Liver (tissue), 9 donors: ENCODE measurements around the gene CTBP1. TPM values are rescaled to one million over a fixed set of nuclear protein-coding genes. Genes with fewer than 3 reads are reported as not detected.
A peak's percentile ranks its signal among the peaks of the same experiment; 100 is the strongest.

Source experiments
- DNase-seq: peaks from one replicate; pipeline ENCODE4 v3.0.0-alpha.2; 2017; ENCODE audit warnings: low spot score
- H3K27ac ChIP-seq, 2 donors: one replicate each; pipeline ENCODE4 v1.7.0; 2013; ENCODE audit warnings: inconsistent platforms in 2 of 2, low read length in 2 of 2, control low read depth in 1 of 2, low read depth in 1 of 2, mild to moderate bottlenecking in 1 of 2
- H3K27me3 ChIP-seq, 4 donors: one replicate each; pipeline versions ENCODE4 v1.6.1 to v1.7.0; 2013; ENCODE audit warnings: low read length in 3 of 4, inconsistent platforms in 1 of 4, mild to moderate bottlenecking in 1 of 4, moderate library complexity in 1 of 4; ENCODE audit not compliant: control insufficient read depth in 4 of 4, insufficient read depth in 4 of 4
- H3K36me3 ChIP-seq, 4 donors: one replicate each; pipeline versions ENCODE4 v1.6.1 to v1.7.0; 2013; ENCODE audit warnings: low read length in 3 of 4, mild to moderate bottlenecking in 3 of 4, low read depth in 1 of 4, moderate library complexity in 1 of 4; ENCODE audit not compliant: control insufficient read depth in 4 of 4, insufficient read depth in 3 of 4
- H3K4me1 ChIP-seq, 4 donors: one replicate each; pipeline versions ENCODE4 v1.6.1 to v1.7.0; 2013; ENCODE audit warnings: low read length in 3 of 4, mild to moderate bottlenecking in 3 of 4, moderate library complexity in 1 of 4; ENCODE audit not compliant: control insufficient read depth in 4 of 4, insufficient read depth in 4 of 4
- H3K4me3 ChIP-seq, 3 donors: one replicate each; pipeline versions ENCODE4 v1.6.1 to v1.7.0; 2013; ENCODE audit warnings: low read length in 3 of 3, control low read depth in 1 of 3, low read depth in 1 of 3, mild to moderate bottlenecking in 1 of 3
- H3K9ac ChIP-seq, 2 donors: one replicate each; pipeline ENCODE4 v1.7.0; 2013; ENCODE audit warnings: low read length in 2 of 2, mild to moderate bottlenecking in 2 of 2, moderate library complexity in 2 of 2, control low read depth in 1 of 2, low read depth in 1 of 2
- H3K9me3 ChIP-seq, 4 donors: one replicate each; pipeline versions ENCODE4 v1.6.1 to v1.7.0; 2013; ENCODE audit warnings: low read length in 3 of 4; ENCODE audit not compliant: control insufficient read depth in 4 of 4
- EGR1 ChIP-seq, 2 donors: IDR thresholded peaks; 2 replicates each; pipeline ENCODE4 v1.6.1; 2016 to 2018; ENCODE audit warnings: antibody characterized with exemption in 2 of 2, low read depth in 2 of 2
- FOXA1 ChIP-seq: IDR thresholded peaks from 2 replicates; pipeline ENCODE4 v1.6.1; 2016; ENCODE audit warnings: antibody characterized with exemption
- FOXA2 ChIP-seq: IDR thresholded peaks from 2 replicates; pipeline ENCODE4 v1.6.1; 2016; ENCODE audit warnings: antibody characterized with exemption
- GABPA ChIP-seq, 2 donors: IDR thresholded peaks in 1 of 2; conservative IDR thresholded peaks in 1 of 2; 2 replicates each; pipeline ENCODE4 v1.6.1; 2016; ENCODE audit warnings: antibody characterized with exemption in 2 of 2, mild to moderate bottlenecking in 1 of 2, moderate library complexity in 1 of 2
- HNF4A ChIP-seq, 2 donors: conservative IDR thresholded peaks; 2 replicates each; pipeline ENCODE4 v1.6.1; 2016; ENCODE audit warnings: antibody characterized with exemption in 2 of 2, mild to moderate bottlenecking in 2 of 2
- HNF4G ChIP-seq: IDR thresholded peaks from 2 replicates; pipeline ENCODE4 v1.6.1; 2016; ENCODE audit warnings: antibody characterized with exemption
- JUND ChIP-seq, 2 donors: IDR thresholded peaks; 2 replicates each; pipeline ENCODE4 v1.6.1; 2016; ENCODE audit warnings: antibody characterized with exemption in 2 of 2
- NR2F2 ChIP-seq: IDR thresholded peaks from 2 replicates; pipeline ENCODE4 v1.6.1; 2016; ENCODE audit warnings: antibody characterized with exemption
- RAD21 ChIP-seq, 2 donors: IDR thresholded peaks; 2 replicates each; pipeline ENCODE4 v1.6.1; 2016; ENCODE audit warnings: antibody characterized with exemption in 2 of 2, mild to moderate bottlenecking in 2 of 2
- RXRA ChIP-seq, 2 donors: IDR thresholded peaks; 2 replicates each; pipeline ENCODE4 v1.6.1; 2017 to 2018; ENCODE audit warnings: antibody characterized with exemption in 2 of 2, mild to moderate bottlenecking in 1 of 2
- SP1 ChIP-seq: IDR thresholded peaks from 2 replicates; pipeline ENCODE4 v1.6.1; 2018; ENCODE audit warnings: antibody characterized with exemption, mild to moderate bottlenecking
- TAF1 ChIP-seq: conservative IDR thresholded peaks from 2 replicates; pipeline ENCODE4 v1.6.1; 2016; ENCODE audit warnings: antibody characterized with exemption, mild to moderate bottlenecking
- YY1 ChIP-seq: IDR thresholded peaks from 2 replicates; pipeline ENCODE4 v1.6.1; 2016; ENCODE audit warnings: antibody characterized with exemption, mild to moderate bottlenecking
- WGBS: extraction: QIAGEN DNeasy Blood & Tissue Kit; methylation state at CpG from one replicate; pipeline ENCODE4 v1.1.7; 2013; 5-methylcytosine and 5-hydroxymethylcytosine counted together
- polyA plus RNA-seq, 2 donors: library from polyadenylated mRNA; stranded (reverse) in 1 of 2; unstranded in 1 of 2; fragments of 200-250 nt in 1 of 2; fragments of >200 nt in 1 of 2; fragmentation: Nextera tagmentation in 1 of 2; extraction: Ambion mirVana in 1 of 2; gene quantifications; one replicate each; pipeline versions ENCODE4 v1.2.1 to v1.2.3, GENCODE V29; 2013 to 2015
- total RNA-seq, 2 donors: library from RNA; depleted of rRNA; stranded (reverse); fragments of >200 nt; gene quantifications; one replicate each; pipeline ENCODE4 v1.2.3, GENCODE V29; 2014
- TF ChIP-seq, protein P1 (sequence below): IDR thresholded peaks from 2 replicates; pipeline ENCODE4 v1.6.1; 2016; ENCODE audit warnings: antibody characterized with exemption
- TF ChIP-seq, protein P2 (sequence below): fragments of 150-350 bp; IDR thresholded peaks from 2 replicates; pipeline ENCODE4 v1.5.1; 2017; ENCODE audit warnings: improper control_type of control experiment, low read depth, low read length; ENCODE audit not compliant: missing input control
- TF ChIP-seq, protein P3 (sequence below): IDR thresholded peaks from 2 replicates; pipeline ENCODE4 v1.6.1; 2016; ENCODE audit warnings: antibody characterized with exemption, mild to moderate bottlenecking
- donor health status: healthy.
- donor health status: healthy.
- donor health status: healthy.
- donor health status: healthy.
- donor health status: healthy.

The CTBP1 gene
- total and polyA plus RNA-seq, 4 donors, result 27.5 to 156 (median 79.5) TPM

DNA sequence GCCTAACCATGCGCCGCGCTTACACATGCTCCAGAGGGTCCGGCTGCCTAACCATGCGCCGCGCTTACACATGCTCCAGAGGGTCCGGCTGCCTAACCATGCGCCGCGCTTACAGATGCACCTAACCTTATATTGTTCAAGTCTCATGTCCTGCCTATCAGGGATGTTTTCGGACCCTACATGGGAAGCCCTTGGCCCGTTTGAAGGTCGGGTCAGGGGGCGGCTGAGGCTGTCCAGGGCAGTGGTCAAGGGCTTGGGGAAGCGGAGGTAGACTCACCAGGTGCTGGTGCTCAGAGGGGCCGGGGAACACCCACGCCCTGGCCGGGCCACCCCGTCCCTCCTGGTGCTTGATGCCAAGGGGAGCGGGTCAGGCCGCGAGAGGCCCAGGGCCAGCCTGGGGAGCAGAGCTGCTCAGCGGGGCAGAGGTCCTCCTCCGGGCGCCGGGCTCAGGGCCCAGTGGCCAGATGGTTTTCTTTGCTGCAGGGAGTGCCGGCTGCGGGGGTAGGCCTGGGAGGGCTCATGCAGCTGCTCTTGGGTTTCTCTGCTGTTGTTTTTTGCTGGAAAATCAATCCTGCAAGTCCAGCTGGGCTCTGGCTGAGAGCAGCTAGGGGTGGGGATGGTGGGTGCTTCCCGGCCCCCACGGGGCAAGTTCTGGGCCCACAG lies 41.2 kb downstream of the CTBP1 start:
- Histone ChIP-seq H3K4me3 (no peak overlapping the region), H3K27ac (peak overlapping the region; percentile 57), H3K36me3 (peaks cover 4 to 17% (median 8%) of the 10 kb centered on the region in 4 donors), H3K4me1 (peaks cover 2 to 31% (median 17%) of the 10 kb centered on the region in 4 donors), H3K9me3 (no peaks in the 10 kb centered on the region), H3K27me3 (no peaks in the 10 kb centered on the region), H3K9ac (no peak overlapping the region)
- WGBS, result 59% methylated on average over 28 of the region's 31 CpGs
- no peak for DNase-seq
- TF ChIP-seq NR2F2 (peak; percentile 57), TAF1 (no peak), RAD21 (IDR thresholded peaks at IDR 0.05) (peak in 1 of 2 donors; percentile 31)

DNA sequence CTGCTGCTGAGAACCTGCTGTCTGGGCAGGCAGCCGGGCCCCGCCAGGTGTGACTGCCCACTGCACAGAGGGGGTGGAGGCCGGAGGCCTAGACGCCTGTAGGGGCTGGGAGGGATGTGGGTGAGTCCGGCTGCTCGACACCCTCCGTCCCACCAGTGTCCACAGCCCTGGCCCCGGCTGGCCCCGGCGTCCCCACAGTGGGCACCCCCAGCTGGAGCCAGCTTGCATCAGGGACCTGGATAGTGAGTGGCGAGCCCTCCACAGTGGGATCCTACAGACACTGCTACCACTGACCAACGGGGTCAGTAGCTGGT lies 41.8 kb downstream of the CTBP1 start:
- Histone ChIP-seq H3K9ac (no peak overlapping the region), H3K36me3 (peaks cover 0 to 11% (median 5%) of the 10 kb centered on the region in 4 donors), H3K4me1 (peaks cover 2 to 36% (median 18%) of the 10 kb centered on the region in 4 donors), H3K27me3 (no peaks in the 10 kb centered on the region), H3K27ac (no peak overlapping the region), H3K9me3 (no peaks in the 10 kb centered on the region), H3K4me3 (no peak overlapping the region)
- 91% methylated on average over 12 of the region's 12 CpGs for WGBS
- TF ChIP-seq, protein P1, sequence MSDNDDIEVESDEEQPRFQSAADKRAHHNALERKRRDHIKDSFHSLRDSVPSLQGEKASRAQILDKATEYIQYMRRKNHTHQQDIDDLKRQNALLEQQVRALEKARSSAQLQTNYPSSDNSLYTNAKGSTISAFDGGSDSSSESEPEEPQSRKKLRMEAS, result no peak
- TF ChIP-seq TAF1 (no peak), HNF4G (no peak), FOXA2 (no peak), EGR1 (IDR thresholded peaks at IDR 0.05; ENCODE audit: low read depth in 2 of 2) (no peak), GABPA (IDR thresholded peaks at IDR 0.05 in 1 of 2, conservative IDR thresholded peaks at IDR 0.05 in 1 of 2) (no peak), FOXA1 (no peak), YY1 (no peak), SP1 (no peak), JUND (IDR thresholded peaks at IDR 0.05) (no peak), HNF4A (conservative IDR thresholded peaks at IDR 0.05) (no peak), RXRA (IDR thresholded peaks at IDR 0.05) (no peak), RAD21 (IDR thresholded peaks at IDR 0.05) (no peak), NR2F2 (no peak)
- TF ChIP-seq, protein P2, sequence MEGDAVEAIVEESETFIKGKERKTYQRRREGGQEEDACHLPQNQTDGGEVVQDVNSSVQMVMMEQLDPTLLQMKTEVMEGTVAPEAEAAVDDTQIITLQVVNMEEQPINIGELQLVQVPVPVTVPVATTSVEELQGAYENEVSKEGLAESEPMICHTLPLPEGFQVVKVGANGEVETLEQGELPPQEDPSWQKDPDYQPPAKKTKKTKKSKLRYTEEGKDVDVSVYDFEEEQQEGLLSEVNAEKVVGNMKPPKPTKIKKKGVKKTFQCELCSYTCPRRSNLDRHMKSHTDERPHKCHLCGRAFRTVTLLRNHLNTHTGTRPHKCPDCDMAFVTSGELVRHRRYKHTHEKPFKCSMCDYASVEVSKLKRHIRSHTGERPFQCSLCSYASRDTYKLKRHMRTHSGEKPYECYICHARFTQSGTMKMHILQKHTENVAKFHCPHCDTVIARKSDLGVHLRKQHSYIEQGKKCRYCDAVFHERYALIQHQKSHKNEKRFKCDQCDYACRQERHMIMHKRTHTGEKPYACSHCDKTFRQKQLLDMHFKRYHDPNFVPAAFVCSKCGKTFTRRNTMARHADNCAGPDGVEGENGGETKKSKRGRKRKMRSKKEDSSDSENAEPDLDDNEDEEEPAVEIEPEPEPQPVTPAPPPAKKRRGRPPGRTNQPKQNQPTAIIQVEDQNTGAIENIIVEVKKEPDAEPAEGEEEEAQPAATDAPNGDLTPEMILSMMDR, result no peak
- TF ChIP-seq, protein P3, sequence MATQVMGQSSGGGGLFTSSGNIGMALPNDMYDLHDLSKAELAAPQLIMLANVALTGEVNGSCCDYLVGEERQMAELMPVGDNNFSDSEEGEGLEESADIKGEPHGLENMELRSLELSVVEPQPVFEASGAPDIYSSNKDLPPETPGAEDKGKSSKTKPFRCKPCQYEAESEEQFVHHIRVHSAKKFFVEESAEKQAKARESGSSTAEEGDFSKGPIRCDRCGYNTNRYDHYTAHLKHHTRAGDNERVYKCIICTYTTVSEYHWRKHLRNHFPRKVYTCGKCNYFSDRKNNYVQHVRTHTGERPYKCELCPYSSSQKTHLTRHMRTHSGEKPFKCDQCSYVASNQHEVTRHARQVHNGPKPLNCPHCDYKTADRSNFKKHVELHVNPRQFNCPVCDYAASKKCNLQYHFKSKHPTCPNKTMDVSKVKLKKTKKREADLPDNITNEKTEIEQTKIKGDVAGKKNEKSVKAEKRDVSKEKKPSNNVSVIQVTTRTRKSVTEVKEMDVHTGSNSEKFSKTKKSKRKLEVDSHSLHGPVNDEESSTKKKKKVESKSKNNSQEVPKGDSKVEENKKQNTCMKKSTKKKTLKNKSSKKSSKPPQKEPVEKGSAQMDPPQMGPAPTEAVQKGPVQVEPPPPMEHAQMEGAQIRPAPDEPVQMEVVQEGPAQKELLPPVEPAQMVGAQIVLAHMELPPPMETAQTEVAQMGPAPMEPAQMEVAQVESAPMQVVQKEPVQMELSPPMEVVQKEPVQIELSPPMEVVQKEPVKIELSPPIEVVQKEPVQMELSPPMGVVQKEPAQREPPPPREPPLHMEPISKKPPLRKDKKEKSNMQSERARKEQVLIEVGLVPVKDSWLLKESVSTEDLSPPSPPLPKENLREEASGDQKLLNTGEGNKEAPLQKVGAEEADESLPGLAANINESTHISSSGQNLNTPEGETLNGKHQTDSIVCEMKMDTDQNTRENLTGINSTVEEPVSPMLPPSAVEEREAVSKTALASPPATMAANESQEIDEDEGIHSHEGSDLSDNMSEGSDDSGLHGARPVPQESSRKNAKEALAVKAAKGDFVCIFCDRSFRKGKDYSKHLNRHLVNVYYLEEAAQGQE, result no peak
- DNase-seq, result peak; percentile 30
